Measurements from ENCODE around the gene HIP1.

- TF ChIP-seq CTCF (IDR thresholded peaks at IDR 0.05; ENCODE audit: insufficient read depth, low read depth, low read length) = no peak
- TF ChIP-seq EZH2 (IDR thresholded peaks at IDR 0.05; ENCODE audit: insufficient read depth, low read length) = no peak
These were observed 88.1 kb downstream of the HIP1 start for GRCh38 chr7:75650681-75651080.

Measured in astrocyte (in vitro differentiated cells and primary cell).